Endodermal cell (in vitro differentiated cells): ENCODE results near the gene SRPRA. TPM values are rescaled to one million over a fixed set of nuclear protein-coding genes. Genes with fewer than 3 reads are reported as not detected.
"Not testable (repeated sequence)": the region's sequence is repeated elsewhere in the genome, so short reads cannot be mapped to it uniquely, and the experiment has no call there.

Source experiments
- DNase-seq: peaks from one replicate; pipeline ENCODE4 v3.0.0-alpha.2; 2017
- H3K27ac ChIP-seq: 2 replicates; pipeline ENCODE4 v1.5.1; 2013; ENCODE audit warnings: mild to moderate bottlenecking, low read depth, low read length, moderate library complexity
- H3K27me3 ChIP-seq: 2 replicates; pipeline ENCODE4 v1.6.1; 2013; ENCODE audit warnings: mild to moderate bottlenecking, low read length, moderate library complexity; ENCODE audit not compliant: insufficient read depth, control insufficient read depth, poor library complexity, severe bottlenecking
- H3K36me3 ChIP-seq: 2 replicates; pipeline ENCODE4 v1.7.0; 2013; ENCODE audit warnings: mild to moderate bottlenecking, low read length, moderate library complexity; ENCODE audit not compliant: control insufficient read depth, insufficient read depth
- H3K4me1 ChIP-seq: one replicate; pipeline ENCODE4 v1.7.0; 2013; ENCODE audit warnings: low read length; ENCODE audit not compliant: control insufficient read depth, insufficient read depth
- H3K4me3 ChIP-seq: 2 replicates; pipeline ENCODE4 v1.5.1; 2013; ENCODE audit warnings: mild to moderate bottlenecking, low read length, moderate library complexity
- H3K9ac ChIP-seq: 2 replicates; pipeline ENCODE4 v1.6.1; 2013; ENCODE audit warnings: mild to moderate bottlenecking, low read length, moderate library complexity; ENCODE audit not compliant: poor library complexity, severe bottlenecking; ENCODE audit errors: extremely low read depth
- H3K9me3 ChIP-seq: 2 replicates; pipeline ENCODE4 v1.6.1; 2013; ENCODE audit warnings: mild to moderate bottlenecking, low read length, moderate library complexity; ENCODE audit not compliant: control insufficient read depth
- H3K27ac Mint-ChIP-seq: 2 replicates; pipeline ENCODE4 v1.8.0; 2020; ENCODE audit warnings: mixed read lengths
- H3K27me3 Mint-ChIP-seq: 2 replicates; pipeline ENCODE4 v1.8.0; 2021; ENCODE audit warnings: mild to moderate bottlenecking, mixed read lengths; ENCODE audit not compliant: insufficient read depth
- H3K36me3 Mint-ChIP-seq: 2 replicates; pipeline ENCODE4 v1.8.0; 2020; ENCODE audit warnings: low read depth, mixed read lengths
- H3K4me1 Mint-ChIP-seq: 2 replicates; pipeline ENCODE4 v1.8.0; 2020; ENCODE audit warnings: mixed read lengths
- H3K4me3 Mint-ChIP-seq: 2 replicates; pipeline ENCODE4 v1.8.0; 2020; ENCODE audit warnings: mild to moderate bottlenecking, moderate library complexity, mixed read lengths
- H3K9me3 Mint-ChIP-seq: 2 replicates; pipeline ENCODE4 v1.8.0; 2020; ENCODE audit warnings: mild to moderate bottlenecking, mixed read lengths
- WGBS, 2 experiments: methylation state at CpG; one replicate each; pipeline versions ENCODE4 v1.1.5 to v1.1.7; 2013; ENCODE audit warnings: missing lambda C conversion rate in 2 of 2, mixed read lengths in 1 of 2; ENCODE audit not compliant: insufficient coverage in 1 of 2, insufficient read length in 1 of 2; 5-methylcytosine and 5-hydroxymethylcytosine counted together
- total RNA-seq, 2 donors: library from RNA; stranded (reverse); fragmentation: NEBNext Ultra II Directional in 1 of 2; extraction: Animal tissue kit (Norgen Biotek cat#: 25700) in 1 of 2; gene quantifications; 2 replicates in 1 of 2; 3 replicates in 1 of 2; pipeline ENCODE4 v1.2.1, GENCODE V29; 2021
- TF ChIP-seq, protein P1 (sequence below): fragments of 200-600 bp; sonication (generic); conservative IDR thresholded peaks from 2 replicates; pipeline ENCODE4 v1.5.0; 2021; ENCODE audit warnings: antibody characterized with exemption, mild to moderate bottlenecking

The SRPRA gene
- total RNA-seq, 2 donors from 2014 or later = 68.4 to 79.2 TPM

DNA sequence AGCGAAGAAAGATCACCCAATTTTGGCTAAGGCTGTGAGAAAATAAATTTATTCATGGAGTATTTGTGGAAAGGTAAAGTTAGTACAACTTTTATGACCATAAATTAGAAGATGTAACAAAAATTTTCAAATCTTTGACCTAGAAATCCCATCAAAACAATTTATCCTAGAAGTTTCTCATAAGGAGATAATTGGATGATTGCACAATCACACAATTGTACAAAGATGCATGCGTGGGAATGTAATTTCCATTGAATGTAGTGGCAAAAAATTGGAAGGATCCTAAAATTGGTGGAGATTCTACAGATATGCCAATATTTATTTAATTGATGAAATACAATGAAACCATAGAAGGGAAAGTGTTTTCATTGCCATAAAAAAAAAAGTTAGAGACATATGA, 11.6 kb downstream of the SRPRA start:
- Histone ChIP-seq H3K27ac (no peak overlapping the region), H3K9ac (no peak overlapping the region), H3K9me3 (no peaks in the 10 kb centered on the region), H3K36me3 (peaks cover 60% of the 10 kb centered on the region), H3K27me3 (no peaks in the 10 kb centered on the region), H3K4me1 (no peaks in the 10 kb centered on the region), H3K4me3 (no peak overlapping the region)
- H3K27ac Mint-ChIP-seq = no peak overlapping the region
- H3K36me3 Mint-ChIP-seq = peaks cover 77% of the 10 kb centered on the region
- no peak overlapping the region for H3K4me3 Mint-ChIP-seq
- no peak for DNase-seq
- TF ChIP-seq, protein P1, sequence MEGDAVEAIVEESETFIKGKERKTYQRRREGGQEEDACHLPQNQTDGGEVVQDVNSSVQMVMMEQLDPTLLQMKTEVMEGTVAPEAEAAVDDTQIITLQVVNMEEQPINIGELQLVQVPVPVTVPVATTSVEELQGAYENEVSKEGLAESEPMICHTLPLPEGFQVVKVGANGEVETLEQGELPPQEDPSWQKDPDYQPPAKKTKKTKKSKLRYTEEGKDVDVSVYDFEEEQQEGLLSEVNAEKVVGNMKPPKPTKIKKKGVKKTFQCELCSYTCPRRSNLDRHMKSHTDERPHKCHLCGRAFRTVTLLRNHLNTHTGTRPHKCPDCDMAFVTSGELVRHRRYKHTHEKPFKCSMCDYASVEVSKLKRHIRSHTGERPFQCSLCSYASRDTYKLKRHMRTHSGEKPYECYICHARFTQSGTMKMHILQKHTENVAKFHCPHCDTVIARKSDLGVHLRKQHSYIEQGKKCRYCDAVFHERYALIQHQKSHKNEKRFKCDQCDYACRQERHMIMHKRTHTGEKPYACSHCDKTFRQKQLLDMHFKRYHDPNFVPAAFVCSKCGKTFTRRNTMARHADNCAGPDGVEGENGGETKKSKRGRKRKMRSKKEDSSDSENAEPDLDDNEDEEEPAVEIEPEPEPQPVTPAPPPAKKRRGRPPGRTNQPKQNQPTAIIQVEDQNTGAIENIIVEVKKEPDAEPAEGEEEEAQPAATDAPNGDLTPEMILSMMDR = no peak
- H3K9me3 Mint-ChIP-seq = no peaks in the 10 kb centered on the region
- WGBS, 2 experiments = 97 to 100% methylated on average over 1 to 2 of the region's 2 CpGs
- H3K27me3 Mint-ChIP-seq = no peaks in the 10 kb centered on the region
- H3K4me1 Mint-ChIP-seq = no peaks in the 10 kb centered on the region

DNA sequence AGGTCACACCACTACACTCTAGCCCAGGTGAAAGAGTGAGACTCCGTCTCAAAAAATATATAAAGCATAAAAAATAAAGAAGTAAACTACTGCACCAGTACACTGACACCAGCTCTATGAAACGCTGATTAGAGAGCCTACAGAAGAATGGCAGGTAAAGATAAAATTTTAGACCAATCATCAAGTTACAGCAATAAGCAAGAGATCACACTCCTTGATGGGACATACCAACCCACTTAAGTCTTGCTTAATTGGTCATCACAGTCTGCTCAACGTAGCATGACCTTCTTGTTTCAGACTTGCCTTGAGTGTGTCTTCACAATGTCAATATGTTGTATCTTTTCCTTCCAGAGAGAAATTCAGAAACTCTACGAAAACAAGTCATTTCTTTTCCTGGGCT, 12.5 kb downstream of the SRPRA start:
- Histone ChIP-seq H3K4me1 (no peaks in the 10 kb centered on the region), H3K9me3 (no peaks in the 10 kb centered on the region), H3K4me3 (no peak overlapping the region), H3K27me3 (no peaks in the 10 kb centered on the region), H3K9ac (no peak overlapping the region), H3K36me3 (peaks cover 60% of the 10 kb centered on the region), H3K27ac (no peak overlapping the region)
- 91 to 93% methylated on average over 3 of the region's 4 CpGs for WGBS, 2 experiments
- H3K9me3 Mint-ChIP-seq = no peaks in the 10 kb centered on the region
- H3K36me3 Mint-ChIP-seq = peaks cover 76% of the 10 kb centered on the region
- H3K27ac Mint-ChIP-seq = no peak overlapping the region
- DNase-seq = no peak
- H3K4me3 Mint-ChIP-seq = no peak overlapping the region
- H3K4me1 Mint-ChIP-seq = no peaks in the 10 kb centered on the region
- TF ChIP-seq, protein P1 = no peak
- no peaks in the 10 kb centered on the region for H3K27me3 Mint-ChIP-seq

DNA sequence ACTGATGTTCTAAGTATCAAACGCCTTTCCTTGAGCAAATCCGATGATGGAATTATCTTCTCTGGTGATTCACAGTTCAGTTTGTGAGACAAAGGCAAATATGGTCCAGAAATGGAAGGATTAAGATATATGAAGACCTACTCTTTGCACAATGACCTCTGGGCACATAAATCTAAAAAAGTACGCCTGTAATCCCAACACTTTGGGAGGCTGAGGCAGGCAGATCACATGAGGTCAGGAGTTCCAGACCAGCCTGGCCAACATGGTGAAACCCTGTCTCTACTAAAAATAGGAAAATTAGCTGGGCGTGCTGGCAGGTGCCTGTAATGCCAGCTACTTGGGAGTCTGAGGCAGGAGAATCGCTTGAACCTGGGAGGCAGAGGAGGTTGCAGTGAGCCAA, 13.2 kb downstream of the SRPRA start:
- H3K4me3 Mint-ChIP-seq, H3K9me3 Mint-ChIP-seq, H3K4me1 Mint-ChIP-seq: not testable (repeated sequence)

DNA sequence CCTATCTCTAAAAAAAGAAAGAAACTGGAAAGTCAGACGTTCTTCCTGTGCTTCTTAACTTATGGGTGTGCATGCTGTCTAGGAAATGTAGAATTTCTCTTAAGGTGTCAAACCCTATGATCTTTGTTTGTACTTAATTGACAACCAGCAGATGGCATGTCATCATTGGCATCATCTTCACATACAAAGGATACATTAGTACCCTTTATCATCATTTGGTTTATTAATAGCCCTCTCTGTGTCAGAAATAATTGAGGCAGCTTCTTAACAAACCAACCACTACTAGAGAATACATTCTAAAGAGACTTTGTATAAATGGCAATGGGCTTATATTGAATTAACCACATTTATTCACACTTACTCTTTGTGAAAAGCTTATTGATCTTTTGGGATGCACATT, 13.9 kb downstream of the SRPRA start:
- Histone ChIP-seq H3K9ac (no peak overlapping the region), H3K4me1 (no peaks in the 10 kb centered on the region), H3K27me3 (no peaks in the 10 kb centered on the region), H3K36me3 (peaks cover 59% of the 10 kb centered on the region), H3K9me3 (no peaks in the 10 kb centered on the region), H3K4me3 (no peak overlapping the region), H3K27ac (no peak overlapping the region)
- H3K36me3 Mint-ChIP-seq = peaks cover 76% of the 10 kb centered on the region
- TF ChIP-seq, protein P1 = no peak
- H3K4me3 Mint-ChIP-seq = no peak overlapping the region
- 100% methylated on average over 1 of the region's 1 CpG for WGBS, 2 experiments
- no peak overlapping the region for H3K27ac Mint-ChIP-seq
- no peak for DNase-seq
- H3K9me3 Mint-ChIP-seq = no peaks in the 10 kb centered on the region
- H3K27me3 Mint-ChIP-seq = no peaks in the 10 kb centered on the region
- no peaks in the 10 kb centered on the region for H3K4me1 Mint-ChIP-seq

More for the DNA sequence above, 13.2 kb downstream of the SRPRA start:
- not testable (repeated sequence) for H3K27ac Mint-ChIP-seq, H3K27ac ChIP-seq, H3K27me3 ChIP-seq, DNase-seq, H3K4me1 ChIP-seq, H3K4me3 ChIP-seq, H3K27me3 Mint-ChIP-seq, H3K9me3 ChIP-seq, H3K9ac ChIP-seq
- peaks cover 62% of the 10 kb centered on the region for H3K36me3 ChIP-seq
- 85 to 94% methylated on average over 4 to 5 of the region's 5 CpGs for WGBS, 2 experiments
- H3K36me3 Mint-ChIP-seq = peaks cover 76% of the 10 kb centered on the region
